IMR-90 (cell line): ENCODE results near the gene SHC4. TPM values are rescaled to one million over a fixed set of nuclear protein-coding genes. Genes with fewer than 3 reads are reported as not detected.
A peak's percentile ranks its signal among the peaks of the same experiment; 100 is the strongest.

Experiments
- ATAC-seq: fragments of 200-7000 bp; cut with Tn5 transposase; 2 replicates; pipeline ENCODE4 v1.9.1; 2020; ENCODE audit warnings: low read depth, mild to moderate bottlenecking, moderate library complexity
- BruUV-seq: library from RNA; stranded (reverse); fragments of 400-500 nt; replicated peaks from 2 replicates; lab custom pipeline; 2021; lab: Mats Ljungman, UMichigan
- CTCF ChIA-PET: fragments of 300-600 bp; formaldehyde crosslinking; extraction: SDS; loops from one replicate; lab custom pipeline; 2021; ENCODE audit warnings: antibody characterized with exemption; lab: Yijun Ruan, JAX
- POLR2A ChIA-PET: fragments of 300-600 bp; sonication (Branson Sonifier 250); formaldehyde crosslinking; loops from one replicate; lab custom pipeline; 2022; ENCODE audit warnings: antibody characterized with exemption; ENCODE audit not compliant: unreplicated experiment; lab: Charles Lee
- DNase-seq: peaks from one replicate; pipeline ENCODE4 v3.0.0; 2013
- H2AFZ ChIP-seq: replicated peaks from 2 replicates; pipeline ENCODE3; 2013; ENCODE audit warnings: low read length, mild to moderate bottlenecking; ENCODE audit not compliant: poor library complexity
- H2AK5ac ChIP-seq: 2 replicates; pipeline ENCODE4 v1.6.1; 2013; ENCODE audit warnings: low read depth, low read length, inconsistent platforms
- H2AK9ac ChIP-seq: replicated peaks from 2 replicates; pipeline ENCODE3; 2013; ENCODE audit warnings: mild to moderate bottlenecking, low read depth, low read length, moderate library complexity; ENCODE audit not compliant: poor library complexity
- H2BK120ac ChIP-seq: 2 replicates; pipeline ENCODE4 v1.6.1; 2013; ENCODE audit warnings: low read depth, low read length, inconsistent platforms
- H2BK15ac ChIP-seq: 3 replicates; pipeline ENCODE4 v1.6.1; 2013; ENCODE audit warnings: low read depth, low read length, inconsistent platforms
- H2BK20ac ChIP-seq: 2 replicates; pipeline ENCODE4 v1.6.1; 2013; ENCODE audit warnings: low read depth, mild to moderate bottlenecking, inconsistent platforms, low read length, moderate library complexity
- H2BK5ac ChIP-seq: 2 replicates; pipeline ENCODE4 v1.6.1; 2013; ENCODE audit warnings: mild to moderate bottlenecking, low read depth, low read length, inconsistent platforms; ENCODE audit not compliant: poor library complexity, severe bottlenecking
- H3K14ac ChIP-seq: replicated peaks from 2 replicates; pipeline ENCODE4 v1.6.1; 2013; ENCODE audit warnings: low read depth, low read length, inconsistent platforms
- H3K18ac ChIP-seq: 2 replicates; pipeline ENCODE4 v1.6.1; 2013; ENCODE audit warnings: low read depth, low read length, control low read depth
- H3K23ac ChIP-seq: 2 replicates; pipeline ENCODE4 v1.6.1; 2013; ENCODE audit warnings: low read depth, low read length, inconsistent platforms
- H3K27ac ChIP-seq: 2 replicates; pipeline ENCODE4 v1.5.1; 2013; ENCODE audit warnings: mild to moderate bottlenecking, control low read depth, low read length; ENCODE audit not compliant: insufficient read depth
- H3K27me3 ChIP-seq: 2 replicates; pipeline ENCODE4 v1.6.1; 2013; ENCODE audit warnings: low read length; ENCODE audit not compliant: control insufficient read depth, insufficient read depth
- H3K36me3 ChIP-seq: 2 replicates; pipeline ENCODE4 v1.6.1; 2013; ENCODE audit warnings: low read length, mixed read lengths; ENCODE audit not compliant: control insufficient read depth, insufficient read depth
- H3K4ac ChIP-seq: 2 replicates; pipeline ENCODE4 v1.6.1; 2013; ENCODE audit warnings: low read depth, low read length, inconsistent platforms
- H3K4me1 ChIP-seq: 2 replicates; pipeline ENCODE4 v1.6.1; 2013; ENCODE audit warnings: low read length, mixed read lengths; ENCODE audit not compliant: control insufficient read depth, insufficient read depth
- H3K4me2 ChIP-seq: 2 replicates; pipeline ENCODE4 v1.6.1; 2013; ENCODE audit warnings: low read depth, mild to moderate bottlenecking, control low read depth, low read length, moderate library complexity
- H3K4me3 ChIP-seq: 2 replicates; pipeline ENCODE4 v1.5.1; 2013; ENCODE audit warnings: low read depth, mild to moderate bottlenecking, control low read depth, low read length, moderate library complexity; ENCODE audit not compliant: insufficient read depth
- H3K56ac ChIP-seq: 2 replicates; pipeline ENCODE4 v1.6.1; 2013; ENCODE audit warnings: low read length, inconsistent platforms; ENCODE audit not compliant: insufficient read depth; ENCODE audit errors: extremely low read depth
- H3K79me1 ChIP-seq, 2 experiments: 2 replicates each; pipeline ENCODE4 v1.6.1; 2013; ENCODE audit warnings: low read length in 2 of 2, inconsistent platforms in 1 of 2, low read depth in 1 of 2
- H3K9ac ChIP-seq: 2 replicates; pipeline ENCODE4 v1.6.1; 2013; ENCODE audit warnings: low read depth, low read length, control low read depth
- H3K9me1 ChIP-seq: 2 replicates; pipeline ENCODE4 v1.6.1; 2013; ENCODE audit warnings: low read length, inconsistent platforms; ENCODE audit not compliant: insufficient read depth
- H3K9me3 ChIP-seq: 2 replicates; pipeline ENCODE4 v1.6.1; 2013; ENCODE audit warnings: low read length; ENCODE audit not compliant: control insufficient read depth, insufficient read depth
- H4K20me1 ChIP-seq: 2 replicates; pipeline ENCODE4 v1.6.1; 2013; ENCODE audit warnings: low read length, inconsistent platforms; ENCODE audit not compliant: insufficient read depth
- H4K5ac ChIP-seq: 2 replicates; pipeline ENCODE4 v1.6.1; 2013; ENCODE audit warnings: mild to moderate bottlenecking, low read depth, low read length, control low read depth
- H4K8ac ChIP-seq, 2 experiments: 2 replicates each; pipeline ENCODE4 v1.6.1; 2013; ENCODE audit warnings: low read depth in 2 of 2, low read length in 2 of 2, control low read depth in 1 of 2, inconsistent platforms in 1 of 2
- H4K91ac ChIP-seq: 2 replicates; pipeline ENCODE4 v1.6.1; 2013; ENCODE audit warnings: low read depth, low read length, inconsistent platforms; ENCODE audit not compliant: insufficient read depth
- BHLHE40 ChIP-seq: fragments of 150-350 bp; IDR thresholded peaks from 2 replicates; pipeline ENCODE4 v1.6.1; 2016; ENCODE audit warnings: mild to moderate bottlenecking, low read depth, low read length
- CEBPB ChIP-seq: IDR thresholded peaks from 2 replicates; pipeline ENCODE4 v1.6.1; 2012; ENCODE audit warnings: low read depth, low read length, improper control_type of control experiment
- CHD1 ChIP-seq: IDR thresholded peaks from 2 replicates; pipeline ENCODE4 v1.6.1; 2012; ENCODE audit warnings: low read depth, low read length, improper control_type of control experiment
- CTCF ChIP-seq: conservative IDR thresholded peaks from 2 replicates; pipeline ENCODE4 v1.5.1; 2012; ENCODE audit warnings: mild to moderate bottlenecking, low read depth, low read length, improper control_type of control experiment
- ELK1 ChIP-seq: fragments of 150-350 bp; IDR thresholded peaks from 2 replicates; pipeline ENCODE4 v1.6.1; 2016; ENCODE audit warnings: low read depth, mild to moderate bottlenecking, low read length, moderate library complexity, borderline replicate concordance
- FOS ChIP-seq: fragments of 150-350 bp; IDR thresholded peaks from 2 replicates; pipeline ENCODE4 v1.6.1; 2016; ENCODE audit warnings: low read depth, low read length
- MAFK ChIP-seq: IDR thresholded peaks from 2 replicates; pipeline ENCODE4 v1.6.1; 2012; ENCODE audit warnings: low read depth, low read length, improper control_type of control experiment
- MAZ ChIP-seq: IDR thresholded peaks from 2 replicates; pipeline ENCODE4 v1.6.1; 2012; ENCODE audit warnings: low read depth, mild to moderate bottlenecking, low read length, improper control_type of control experiment, moderate library complexity, borderline replicate concordance
- NFE2L2 ChIP-seq: fragments of 150-350 bp; IDR thresholded peaks from 2 replicates; pipeline ENCODE4 v1.6.1; 2016; ENCODE audit warnings: low read depth, mild to moderate bottlenecking, low read length
- POLR2A ChIP-seq: IDR thresholded peaks from 2 replicates; pipeline ENCODE4 v1.6.1; 2012; ENCODE audit warnings: mild to moderate bottlenecking, low read depth, low read length
- RCOR1 ChIP-seq: IDR thresholded peaks from 2 replicates; pipeline ENCODE4 v1.6.1; 2012; ENCODE audit warnings: mild to moderate bottlenecking, low read length, improper control_type of control experiment; ENCODE audit not compliant: insufficient replicate concordance
- RFX5 ChIP-seq: IDR thresholded peaks from 2 replicates; pipeline ENCODE4 v1.8.0; 2012; ENCODE audit warnings: low read depth, mild to moderate bottlenecking, low read length, moderate library complexity
- USF2 ChIP-seq: fragments of 150-350 bp; IDR thresholded peaks from 2 replicates; pipeline ENCODE4 v1.6.1; 2017; ENCODE audit warnings: mild to moderate bottlenecking, antibody characterized with exemption, low read length, low read depth
- dilution Hi-C: fragments of 300-500 bp; cut with HindIII; formaldehyde crosslinking; loops from one replicate; pipeline ENCODE4 v1.14.3; 2018; ENCODE audit warnings: low sequenced_read_pairs; ENCODE audit not compliant: unreplicated experiment
- in situ Hi-C: fragments of 300-500 bp; cut with MboI; formaldehyde crosslinking; loops from 3 replicates; pipeline ENCODE4 v1.14.3; 2019; ENCODE audit warnings: low sequenced_read_pairs, inconsistent platforms, mixed read lengths
- intact Hi-C: fragments of 100-400 bp; cut with micrococcal nuclease; formaldehyde crosslinking; loops from 2 replicates; pipeline ENCODE4 v1.10.0; 2022
- polyA plus RNA-seq, 3 experiments: library from polyadenylated mRNA; depleted of rRNA; stranded (reverse); fragments of >200 nt; gene quantifications; 2 replicates each; pipeline ENCODE4 v1.2.3, GENCODE V29; 2012; ENCODE audit warnings: low replicate concordance in 1 of 3
- total RNA-seq: library from RNA; depleted of rRNA; stranded (reverse); fragments of >200 nt; gene quantifications from 2 replicates; pipeline ENCODE4 v1.2.3, GENCODE V29; 2012

SHC4 gene
- total and polyA plus RNA-seq, 2 of the 4 experiments (the other 2 are of a cell fraction): 0.91 to 2.7 TPM

- no TSS peak for BruUV-seq
- Histone ChIP-seq H2AFZ (no peak overlapping the region), H2BK5ac (peak overlapping the region; percentile 70), H4K20me1 (no peaks in the 10 kb centered on the region), H3K56ac (no peak overlapping the region), H3K27ac (no peak overlapping the region), H3K18ac (peak overlapping the region; percentile 39; the same call in 1 of the 2 replicates), H2BK20ac (peak overlapping the region; percentile 70; the same call in 1 of the 2 replicates), H2BK15ac (0 out of 3 replicates have a peak overlapping the region, but pooled peaks have one; percentile 62), H3K4me1 (peaks cover 9% of the 10 kb centered on the region), H3K36me3 (no peaks in the 10 kb centered on the region), H3K79me1 (peaks cover under 1 to 7% of the 10 kb centered on the region in 2 experiments; a peak in 2 of 4 replicates), H3K9me3 (no peaks in the 10 kb centered on the region), H2AK5ac (peak overlapping the region; percentile 37; the same call in 1 of the 2 replicates), H2BK120ac (peak overlapping the region; percentile 75), H3K14ac (peak overlapping the region; percentile 82), H3K23ac (0 out of 2 replicates have a peak overlapping the region, but pooled peaks have one; percentile 37), H4K91ac (peak overlapping the region; percentile 45; the same call in 1 of the 2 replicates), H3K9me1 (peaks cover 11% of the 10 kb centered on the region; the same call in 1 of the 2 replicates), H4K8ac (peak overlapping the region in 1 of 2 experiments; percentile 44; a peak in 1 of 4 replicates), H3K9ac (no peak overlapping the region), H3K4me3 (no peak overlapping the region), H2AK9ac (no peak overlapping the region), H3K4me2 (peak overlapping the region; percentile 3; the same call in 1 of the 2 replicates), H4K5ac (no peak overlapping the region; the same call in 1 of the 2 replicates), H3K4ac (peak overlapping the region; percentile 60), H3K27me3 (no peaks in the 10 kb centered on the region)
- intact Hi-C loops: loop anchor here (10.0 kb wide), 1 partner anchor 253 kb away; no protein-coding TSS in a partner anchor
- dilution Hi-C loops: no loop called here
- POLR2A ChIA-PET: no interaction called here
- peak; percentile 3; the same call in 1 of the 2 replicates for ATAC-seq
- in situ Hi-C loops: loop anchor here (25.0 kb wide), 1 partner anchor 605 kb away; no protein-coding TSS in a partner anchor
- peak; percentile 36 for DNase-seq
- TF ChIP-seq MAFK (no peak), BHLHE40 (no peak), RFX5 (no peak), POLR2A (no peak), FOS (no peak), CTCF (no peak), CEBPB (no peak), ELK1 (no peak), MAZ (no peak), NFE2L2 (no peak), CHD1 (no peak), USF2 (no peak), RCOR1 (no peak)
- CTCF ChIA-PET: interaction anchor here (0.6 to 5.4 kb wide), 3 partner anchors 8 to 89 kb away, joined by 3 to 34 read pairs (median 3); partner anchors contain the start of gene EID1
These were observed 3.6 kb upstream of the SHC4 start for GRCh38 chr15:48967336-48967735.
